Measurements from ENCODE around the gene DAAM1.

Gene DAAM1

DNA sequence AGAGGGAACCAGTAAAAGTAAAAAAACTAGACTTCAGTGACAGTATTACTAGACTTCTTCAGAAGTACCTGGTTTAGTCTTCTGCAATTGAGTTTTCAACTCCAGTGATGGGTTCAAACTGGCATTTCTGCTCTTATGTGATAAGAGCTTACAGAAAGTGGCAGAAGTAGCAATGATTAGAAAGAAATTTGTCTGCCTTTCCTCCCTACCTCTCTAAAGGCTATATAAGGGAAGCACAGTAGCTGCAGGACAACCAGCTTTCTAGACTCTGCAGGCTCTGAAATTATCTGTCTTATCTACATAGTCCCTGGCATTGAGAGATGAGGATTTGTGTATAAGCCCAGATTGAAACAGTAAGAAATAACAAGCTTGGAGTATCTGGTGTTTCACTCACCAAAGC lies 107.5 kb downstream of the DAAM1 start:
- DNase-seq, result no peak

- DNase-seq, result no peak
These were observed 108.0 kb downstream of the DAAM1 start for GRCh38 chr14:59296508-59296907.

- DNase-seq, result no peak
These were observed 108.8 kb downstream of the DAAM1 start for GRCh38 chr14:59297071-59297776.

GRCh38 chr14:59299731-59300130 lies 111.3 kb downstream of the DAAM1 start:
- DNase-seq, result no peak

DNA sequence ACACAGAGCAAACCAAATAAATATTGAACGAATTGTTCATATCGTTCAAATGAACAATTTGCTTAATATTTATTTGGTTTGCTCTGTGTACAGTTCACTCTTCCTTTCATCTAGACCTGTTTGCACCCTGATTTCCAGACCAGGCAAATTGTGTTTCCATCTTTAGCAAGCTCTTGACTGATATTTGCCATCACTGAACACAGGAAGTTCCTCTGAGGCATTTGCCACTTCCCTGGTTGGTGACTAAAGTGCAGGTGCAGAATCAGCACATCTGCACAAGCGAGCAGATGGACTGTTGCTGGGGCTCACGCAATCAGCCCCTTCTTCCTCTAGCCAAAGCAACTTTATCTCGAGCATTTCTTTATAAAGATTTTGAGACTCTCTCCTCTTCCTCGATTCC lies 112.9 kb downstream of the DAAM1 start:
- peak; percentile 33 for DNase-seq

DNA sequence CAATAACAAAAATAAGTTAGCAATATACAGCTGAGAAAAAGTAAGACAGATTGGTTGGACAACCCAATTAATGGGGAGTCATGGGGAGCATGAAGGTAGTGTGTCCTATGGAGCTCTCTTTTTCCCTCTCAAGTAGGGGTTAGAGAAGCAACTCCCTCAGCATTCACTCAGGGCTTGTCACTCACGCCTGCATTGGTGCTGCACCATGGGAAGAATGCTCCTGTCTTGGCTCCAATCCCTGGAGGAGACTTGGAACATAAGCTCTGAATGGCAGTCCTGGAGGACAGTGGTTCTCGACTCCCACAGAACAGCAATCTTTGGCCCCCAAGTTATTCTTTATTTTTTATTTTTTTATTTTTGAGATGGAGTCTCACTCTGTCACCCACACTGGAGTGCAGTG lies 113.8 kb downstream of the DAAM1 start:
- DNase-seq, result no peak

GRCh38 chr14:59303216-59303615 lies 114.7 kb downstream of the DAAM1 start:
- no peak for DNase-seq

DNA sequence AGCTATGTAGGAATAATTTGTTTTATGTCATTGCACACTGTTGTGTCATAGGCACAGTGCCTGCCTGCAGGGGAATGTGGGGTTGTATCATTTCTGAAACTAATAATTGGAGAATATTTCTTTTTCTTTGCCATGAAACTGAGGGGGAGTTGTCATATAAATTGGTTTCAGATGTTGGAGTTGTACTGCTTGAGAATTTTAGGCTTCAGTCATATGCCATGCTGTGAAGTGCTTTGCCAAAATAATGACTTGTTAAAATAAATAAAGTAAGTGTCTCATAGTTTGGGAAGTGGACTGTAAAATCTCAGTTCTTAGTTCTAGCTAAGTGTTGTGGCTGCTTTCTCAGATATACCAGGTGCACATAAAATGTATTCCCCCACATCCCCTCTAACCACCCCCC lies 116.8 kb downstream of the DAAM1 start:
- DNase-seq, result no peak

DNA sequence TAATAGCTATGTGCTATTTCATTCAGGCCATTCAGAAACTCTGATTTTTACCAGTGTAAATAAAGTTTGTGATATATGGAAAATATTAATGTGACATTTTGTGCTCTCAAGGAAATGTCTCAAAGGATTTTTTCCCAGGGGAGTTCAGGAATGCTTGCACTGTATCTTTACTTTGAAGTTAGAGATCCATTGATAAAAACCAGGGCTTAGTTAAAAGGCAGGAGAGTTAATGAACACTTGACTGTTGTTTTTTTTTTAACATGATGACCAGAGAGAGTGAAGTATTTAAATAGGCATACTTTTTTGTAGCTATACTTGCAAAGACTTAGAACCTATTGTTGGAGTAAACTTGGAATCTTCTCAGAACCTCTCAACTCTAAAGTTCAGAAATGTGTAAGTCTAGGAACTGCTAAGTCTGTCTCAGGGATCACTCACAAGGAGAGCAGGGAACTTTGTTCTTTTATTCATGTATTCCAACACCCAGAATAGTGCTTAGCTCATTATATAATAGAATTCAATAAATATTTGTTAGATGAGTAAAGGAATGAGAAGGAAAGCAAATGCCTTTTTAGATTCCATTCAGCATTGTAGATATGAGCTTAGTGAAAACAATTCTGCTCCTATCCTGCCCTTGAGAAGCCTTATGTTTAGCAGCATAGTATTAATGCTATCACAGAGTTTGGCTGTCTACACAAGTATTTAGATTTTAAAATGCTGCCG lies 117.5 kb downstream of the DAAM1 start:
- no peak for DNase-seq

- DNase-seq, result no peak
These were observed 118.3 kb downstream of the DAAM1 start for GRCh38 chr14:59306775-59307174.

DNA sequence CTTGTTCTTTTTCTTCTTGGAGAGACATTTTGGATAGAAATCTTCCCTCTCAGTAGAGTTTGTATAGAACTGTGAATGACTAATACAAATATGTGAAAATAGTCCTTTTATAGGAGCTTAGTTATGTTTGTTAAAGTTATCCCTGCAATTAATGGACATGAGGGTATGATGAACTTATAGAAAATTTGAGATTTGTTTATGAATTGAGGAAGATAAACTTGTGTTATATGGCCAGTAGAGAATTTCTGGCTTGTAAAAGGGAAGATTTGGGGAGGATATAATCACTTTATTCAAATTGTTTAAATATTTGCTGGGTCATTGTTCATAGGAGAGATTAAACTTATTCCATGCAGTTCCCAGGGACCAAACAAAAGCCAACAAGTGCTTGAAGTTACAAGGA lies 119.6 kb downstream of the DAAM1 start:
- no peak for DNase-seq

DNA sequence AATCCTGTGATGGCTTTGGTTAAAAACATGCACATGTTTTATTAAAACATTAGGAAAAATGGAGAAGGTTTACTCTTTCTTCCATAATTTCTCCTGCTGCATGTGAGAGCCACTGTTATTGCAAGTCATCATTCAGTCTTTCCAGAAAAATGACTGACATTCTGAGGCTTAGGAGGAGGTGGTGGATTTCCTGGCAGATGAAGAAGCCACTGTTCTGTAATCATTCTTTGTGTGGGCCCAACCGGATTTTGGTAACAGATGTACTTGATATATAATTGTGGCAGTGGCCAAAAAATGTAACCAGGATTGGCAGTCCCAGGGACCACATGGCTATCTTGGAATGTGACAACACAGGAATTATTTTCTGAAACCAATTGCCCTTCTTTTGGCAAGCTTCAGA lies 120.2 kb downstream of the DAAM1 start:
- DNase-seq, result no peak

DNA sequence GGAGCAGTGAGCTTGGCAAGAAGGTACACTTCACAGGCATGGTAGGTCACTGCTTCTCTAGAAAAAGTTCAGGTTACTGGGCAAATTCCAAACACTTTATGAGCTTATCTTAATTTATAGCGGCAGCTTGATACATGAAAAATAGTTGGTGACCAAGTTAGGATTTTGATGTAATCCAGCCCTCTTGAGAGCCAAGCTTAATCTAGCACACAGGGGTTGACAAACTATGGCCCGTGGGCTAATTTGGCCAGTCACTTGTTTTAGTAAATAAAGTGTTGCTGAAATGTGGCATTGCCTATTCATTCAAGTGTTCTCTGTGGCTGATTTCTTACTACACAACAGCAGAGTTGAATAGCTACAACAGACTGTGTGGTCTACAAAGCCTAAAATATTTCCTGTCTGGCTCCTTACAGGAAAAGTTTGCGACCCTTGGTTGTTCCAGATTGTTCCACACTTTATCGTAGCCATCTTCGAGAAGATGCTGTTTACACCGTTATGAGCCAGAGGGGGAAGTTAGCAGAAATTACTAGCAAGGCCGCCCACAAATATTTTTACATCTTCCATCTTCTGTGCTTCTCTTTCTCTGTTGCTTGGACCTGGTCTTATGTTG lies 120.9 kb downstream of the DAAM1 start:
- no peak for DNase-seq

DNA sequence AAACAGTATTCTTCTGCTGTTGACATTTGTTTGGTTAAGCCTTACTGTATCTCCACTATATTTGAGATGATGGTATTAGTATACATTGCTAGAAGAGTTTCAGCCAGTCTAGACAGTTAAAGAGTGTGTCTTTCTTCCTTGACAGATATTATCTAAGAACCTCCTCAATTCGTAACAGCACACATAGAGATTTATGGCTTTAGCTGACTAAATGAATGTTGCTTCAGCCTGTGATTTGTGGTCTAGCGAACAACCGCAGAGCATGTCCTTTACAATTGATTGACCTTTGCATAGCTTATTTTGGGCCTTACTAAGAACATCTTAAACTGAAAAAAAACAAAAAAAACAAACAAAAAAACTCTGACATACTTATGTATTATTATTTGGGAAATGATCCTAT lies 122.2 kb downstream of the DAAM1 start:
- DNase-seq, result no peak

DNA sequence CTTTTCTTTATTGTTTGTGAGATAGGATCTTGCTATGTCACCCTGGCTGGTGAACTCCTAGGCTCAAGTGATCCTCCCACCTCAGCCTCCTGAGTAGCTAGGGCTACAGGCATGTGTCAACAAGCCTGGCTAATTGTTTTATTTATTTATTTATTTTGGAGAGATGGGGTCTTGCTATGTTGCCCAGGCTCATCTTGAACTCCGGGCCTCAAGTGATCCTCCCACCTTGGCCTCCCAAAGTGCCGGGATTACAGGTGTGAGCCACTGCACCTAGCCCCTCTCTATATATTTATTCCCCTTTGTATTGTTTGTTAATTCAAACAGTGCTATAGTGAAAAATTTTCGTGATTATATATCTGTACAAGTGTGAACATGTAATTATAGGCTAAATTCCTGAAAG lies 123.3 kb downstream of the DAAM1 start:
- DNase-seq, result no peak

DNA sequence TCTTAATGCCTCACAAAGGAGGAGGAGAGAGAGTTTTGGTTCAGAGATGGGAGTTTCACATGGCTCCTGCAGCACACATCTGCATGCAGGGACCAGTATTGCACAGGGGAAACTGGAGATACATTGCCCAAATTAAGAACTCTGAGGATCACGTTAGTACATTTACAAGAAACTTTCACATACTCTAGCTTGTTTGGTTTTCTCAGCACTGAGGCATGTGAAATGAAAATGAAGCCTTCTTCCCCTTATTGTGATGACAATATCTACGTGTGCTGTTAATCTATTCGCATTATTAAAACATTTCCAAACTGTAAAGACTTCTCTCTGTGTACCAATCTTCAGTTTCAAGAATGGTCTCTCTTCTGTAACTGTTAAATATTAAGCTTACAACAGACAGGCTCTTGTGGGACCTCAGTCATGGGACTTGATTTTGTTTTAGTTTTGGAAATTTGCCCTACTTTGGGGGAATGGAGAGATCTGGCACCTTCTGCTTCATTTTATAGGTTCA lies 124.7 kb downstream of the DAAM1 start:
- no peak for DNase-seq

DNA sequence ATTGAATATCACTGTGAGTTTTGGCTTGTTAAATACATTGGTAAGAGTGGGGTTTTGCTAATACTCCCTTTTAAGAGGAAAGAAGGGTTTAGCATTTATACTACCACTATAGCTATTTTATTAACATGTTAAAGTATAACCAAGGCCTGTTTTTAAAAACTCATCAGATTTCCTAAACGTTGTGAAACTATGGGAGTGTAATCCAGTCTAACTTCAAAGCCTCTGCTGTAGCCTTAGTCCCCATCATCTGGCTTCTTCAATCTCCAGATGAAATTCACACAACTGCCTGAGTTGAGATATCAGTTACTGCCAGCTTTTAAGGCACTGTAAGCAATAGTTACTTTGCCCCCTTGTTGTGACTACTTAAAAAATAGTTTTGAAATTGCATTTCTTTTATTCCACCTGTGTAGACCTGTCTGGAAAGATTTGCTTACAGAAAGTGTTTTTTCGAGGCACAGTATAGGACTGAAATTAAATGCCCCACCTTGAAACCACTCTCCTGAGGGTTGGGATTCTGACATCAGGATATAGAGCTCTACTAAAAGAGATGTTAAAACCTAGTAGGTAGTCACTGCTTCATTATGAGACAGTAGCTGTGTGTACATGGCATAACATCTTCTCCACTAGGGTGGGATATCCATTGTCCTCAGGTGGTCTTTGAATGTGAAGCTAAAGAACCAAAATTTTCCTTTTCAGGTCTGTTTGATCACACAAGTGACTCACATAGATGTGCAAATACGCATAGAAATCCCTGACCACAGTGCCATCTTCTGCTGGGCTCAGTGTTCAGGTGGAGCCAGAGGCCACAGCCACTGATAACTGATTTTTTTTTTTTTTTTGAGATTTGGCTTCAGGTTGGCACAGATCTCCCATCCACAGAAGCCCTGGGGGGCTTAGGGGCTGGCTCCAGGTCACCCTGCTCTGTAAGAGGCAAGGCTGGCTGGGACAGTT lies 125.5 kb downstream of the DAAM1 start:
- DNase-seq, result peak; percentile 18

GRCh38 chr14:59314953-59315599 lies 126.6 kb downstream of the DAAM1 start:
- no peak for DNase-seq

DNA sequence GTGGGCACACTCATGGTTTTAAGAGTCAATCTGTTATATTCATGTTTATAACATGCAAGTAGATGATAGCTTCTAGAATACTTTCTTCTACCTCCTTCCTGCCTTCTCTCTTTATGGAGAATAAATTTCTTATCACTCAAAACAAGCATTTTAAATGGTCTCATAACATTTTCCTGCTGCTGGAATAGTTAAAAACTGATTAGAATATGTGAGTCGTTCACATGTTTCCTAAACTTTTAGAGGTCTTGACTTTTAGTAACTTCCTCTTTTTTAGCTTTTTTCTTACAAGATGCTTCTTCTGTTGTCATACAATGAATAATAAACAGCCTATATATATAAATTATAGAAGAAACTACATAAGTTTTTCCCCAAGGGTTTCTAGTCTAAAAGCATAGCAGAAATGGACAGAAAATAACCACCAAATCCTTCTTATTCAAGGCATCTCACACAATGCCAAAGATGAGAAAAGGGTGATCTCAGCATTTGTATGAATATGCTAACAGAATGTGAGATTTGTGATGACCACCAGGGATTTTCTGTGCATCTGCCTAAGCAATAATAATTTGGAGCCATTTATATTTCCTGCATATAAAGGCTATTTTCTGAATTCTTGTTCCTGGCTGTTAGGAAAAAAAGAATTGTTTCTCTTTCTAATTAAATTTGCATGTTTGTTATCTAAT lies 127.8 kb downstream of the DAAM1 start:
- DNase-seq, result no peak

- no peak for DNase-seq
These were observed 128.9 kb downstream of the DAAM1 start for GRCh38 chr14:59317346-59317745.

DNA sequence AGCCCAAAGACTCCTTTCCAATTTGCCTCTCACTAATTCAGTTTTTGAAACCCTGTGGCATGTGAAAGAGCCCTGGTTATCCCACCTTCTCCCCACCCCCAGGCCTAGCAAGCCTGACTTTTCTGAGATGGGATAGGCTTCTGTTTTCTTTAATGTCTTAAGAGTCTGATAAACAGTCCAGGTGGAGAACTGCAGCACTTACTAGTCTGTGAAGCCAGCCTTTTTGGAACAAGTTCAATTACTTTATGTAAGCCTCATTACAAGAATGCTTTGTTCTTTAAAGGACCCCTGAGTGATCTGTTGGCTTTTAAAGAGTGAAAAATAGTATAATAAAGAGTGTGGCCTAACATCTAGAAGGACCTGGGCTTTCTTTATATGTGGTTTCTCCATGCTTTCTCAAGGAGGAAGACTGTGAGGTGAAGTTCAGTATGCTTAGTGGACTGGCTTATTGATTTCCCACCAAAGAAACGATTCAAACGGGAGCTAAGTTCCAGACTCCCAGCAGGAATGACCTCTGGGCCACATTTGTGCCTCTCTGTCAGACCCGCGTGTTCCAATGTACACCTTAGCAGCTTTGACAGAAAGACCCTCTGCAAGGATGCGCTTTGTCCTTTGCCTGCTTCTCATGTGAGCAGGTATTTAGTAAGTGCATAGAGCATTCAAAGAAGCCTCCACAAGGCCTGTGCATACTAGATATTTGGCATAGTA lies 129.5 kb downstream of the DAAM1 start:
- DNase-seq, result no peak

Data from NCI-H69 (cell line).